Tibial nerve (tissue), 4 donors: Measurements from ENCODE around the gene FZD4. TPM values are rescaled to one million over a fixed set of nuclear protein-coding genes. Genes with fewer than 3 reads are reported as not detected.
"Not testable (repeated sequence)": the region's sequence is repeated elsewhere in the genome, so short reads cannot be mapped to it uniquely, and the experiment has no call there.

Experiments
- DNase-seq, 2 donors: peaks; one replicate each; pipeline ENCODE4 v3.0.0-alpha.2; 2019; ENCODE audit warnings: low spot score in 2 of 2
- H3K27ac ChIP-seq, 4 donors: fragments of 200-600 bp; sonication (generic) in 3 of 4; one replicate each; pipeline ENCODE4 v1.5.1; 2017 to 2019; ENCODE audit warnings: mild to moderate bottlenecking in 1 of 4
- H3K27me3 ChIP-seq, 2 donors: fragments of 200-600 bp; sonication (generic) in 1 of 2; one replicate each; pipeline versions ENCODE4 v1.5.1 to v1.6.0; 2017 to 2019
- H3K36me3 ChIP-seq, 3 donors: fragments of 200-600 bp; sonication (generic); one replicate each; pipeline ENCODE4 v1.5.1; 2018 to 2019
- H3K4me1 ChIP-seq, 4 donors: fragments of 200-600 bp; sonication (generic) in 3 of 4; one replicate each; pipeline ENCODE4 v1.5.1; 2017 to 2019
- H3K4me3 ChIP-seq, 4 donors: fragments of 200-600 bp; sonication (generic) in 3 of 4; one replicate each; pipeline ENCODE4 v1.5.1; 2017 to 2019; ENCODE audit warnings: mild to moderate bottlenecking in 1 of 4, moderate library complexity in 1 of 4
- H3K9me3 ChIP-seq, 4 donors: fragments of 200-600 bp; sonication (generic) in 3 of 4; one replicate each; pipeline ENCODE4 v1.5.1; 2017 to 2019
- CTCF ChIP-seq, 5 experiments: fragments of 200-600 bp in 3 of 5; fragments of 450-650 bp in 2 of 5; sonication (generic) in 3 of 5; IDR thresholded peaks; one replicate each; pipeline ENCODE4 v1.5.1; 2016 to 2019; ENCODE audit warnings: antibody characterized with exemption in 5 of 5, mild to moderate bottlenecking in 3 of 5, moderate library complexity in 2 of 5
- EP300 ChIP-seq, 2 donors: sonication (generic); formaldehyde crosslinking; IDR thresholded peaks; one replicate each; pipeline ENCODE4 v1.6.1; 2017; ENCODE audit warnings: antibody characterized with exemption in 2 of 2, mild to moderate bottlenecking in 1 of 2
- POLR2A ChIP-seq, 2 donors: fragments of 450-650 bp; IDR thresholded peaks; one replicate each; pipeline ENCODE4 v1.6.1; 2017; ENCODE audit warnings: antibody characterized with exemption in 2 of 2, mild to moderate bottlenecking in 2 of 2, moderate library complexity in 2 of 2
- WGBS, 2 donors: methylation state at CpG; one replicate each; pipeline ENCODE4 v1.1.5; 2018; 5-methylcytosine and 5-hydroxymethylcytosine counted together
- total RNA-seq, 4 donors: library from RNA; depleted of rRNA; stranded (reverse); fragments of >200 nt; gene quantifications; one replicate each; pipeline ENCODE4 v1.1.0, GENCODE V29; 2016

Gene FZD4
- total RNA-seq, 4 donors from 2014 or later: 66.8 to 106 (median 80.4) TPM

GRCh38 chr11:86969258-86969657 lies 14.1 kb upstream of the FZD4 start:
- DNase-seq: no peak
- Histone ChIP-seq H3K4me3 (no peak overlapping the region), H3K4me1 (no peaks in the 10 kb centered on the region), H3K27me3 (no peaks in the 10 kb centered on the region), H3K27ac (no peak overlapping the region), H3K9me3 (peaks cover 0 to 23% (median 6%) of the 10 kb centered on the region in 4 donors), H3K36me3 (peaks cover 0 to 5% (median 0%) of the 10 kb centered on the region in 3 donors)
- TF ChIP-seq CTCF (IDR thresholded peaks at IDR 0.05) (no peak), EP300 (IDR thresholded peaks at IDR 0.05) (no peak), POLR2A (IDR thresholded peaks at IDR 0.05) (no peak)
- WGBS, 2 donors: 91 to 97% methylated on average over 1 of the region's 1 CpG

DNA sequence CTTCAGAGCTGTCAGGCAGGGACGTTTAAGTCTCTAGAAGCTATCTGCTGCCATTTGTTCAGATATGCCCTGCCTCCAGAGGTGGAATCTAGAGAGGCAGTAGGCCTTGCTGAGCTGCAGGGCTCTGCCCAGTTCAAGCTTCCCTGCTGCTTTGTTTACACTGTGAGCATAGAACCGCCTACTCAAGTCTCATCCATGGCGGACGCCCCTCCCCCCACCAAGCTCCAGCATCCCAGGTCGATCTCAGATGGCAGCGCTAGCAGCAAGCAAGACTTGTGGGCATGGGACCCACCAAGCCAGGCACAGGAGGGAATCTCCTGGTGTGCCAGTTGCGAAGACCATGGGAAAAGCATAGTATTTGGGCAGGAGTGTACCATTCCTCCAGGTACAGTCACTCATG lies 12.4 kb upstream of the FZD4 start:
- 85 to 88% methylated on average over 7 of the region's 7 CpGs for WGBS, 2 donors
- H3K27me3 ChIP-seq: not testable (repeated sequence)

GRCh38 chr11:86957976-86958646 lies 2.9 kb upstream of the FZD4 start:
- DNase-seq: no peak
- Histone ChIP-seq H3K27ac (peak overlapping the region in 1 of 4 donors; percentile 48), H3K4me1 (peaks cover 0 to 22% (median 3%) of the 10 kb centered on the region in 4 donors), H3K27me3 (no peaks in the 10 kb centered on the region), H3K9me3 (no peaks in the 10 kb centered on the region), H3K36me3 (no peaks in the 10 kb centered on the region), H3K4me3 (no peak overlapping the region)
- WGBS, 2 donors: 66 to 71% methylated on average over 4 of the region's 4 CpGs
- TF ChIP-seq EP300 (IDR thresholded peaks at IDR 0.05) (no peak), CTCF (IDR thresholded peaks at IDR 0.05) (no peak), POLR2A (IDR thresholded peaks at IDR 0.05) (no peak)

More for the DNA sequence above, 12.4 kb upstream of the FZD4 start:
- not testable (repeated sequence) for DNase-seq, H3K27ac ChIP-seq, H3K36me3 ChIP-seq, H3K4me3 ChIP-seq, H3K4me1 ChIP-seq
- H3K9me3 ChIP-seq: peaks cover 0 to 14% (median 2%) of the 10 kb centered on the region in 4 donors

DNA sequence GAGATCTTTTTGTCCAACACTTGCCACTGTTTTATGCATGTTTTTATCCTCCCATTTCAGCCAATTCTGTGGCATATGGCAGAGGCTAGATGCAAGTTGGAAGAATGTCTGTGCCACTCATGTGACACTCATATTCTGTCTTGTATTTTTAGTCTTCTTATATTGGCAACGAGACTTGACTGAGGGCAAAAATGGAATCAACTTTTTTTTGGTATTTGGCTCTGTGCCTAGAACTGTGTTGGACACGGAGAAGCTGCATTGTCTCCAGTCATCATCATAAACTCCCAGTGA lies 1.7 kb upstream of the FZD4 start:
- Histone ChIP-seq H3K9me3 (no peaks in the 10 kb centered on the region), H3K4me3 (no peak overlapping the region), H3K27me3 (no peaks in the 10 kb centered on the region), H3K27ac (peak overlapping the region in 3 of 4 donors; percentile 40 to 92 (median 87)), H3K4me1 (peaks cover 0 to 32% (median 3%) of the 10 kb centered on the region in 4 donors), H3K36me3 (peaks cover 0 to 5% (median 0%) of the 10 kb centered on the region in 3 donors)
- DNase-seq: no peak
- TF ChIP-seq POLR2A (IDR thresholded peaks at IDR 0.05) (no peak), EP300 (IDR thresholded peaks at IDR 0.05) (no peak), CTCF (IDR thresholded peaks at IDR 0.05) (no peak)
- WGBS, 2 donors: 34 to 40% methylated on average over 2 of the region's 2 CpGs

- 0 to 1% methylated on average over 2 to 31 of the region's 32 CpGs for WGBS, 2 donors
- H3K36me3 ChIP-seq: peaks cover 0 to 20% (median 0%) of the 10 kb centered on the region in 3 donors
- H3K4me3 ChIP-seq: peak overlapping the region; percentile 72 to 95 (median 79)
- H3K27ac ChIP-seq: peak overlapping the region; percentile 82 to 92 (median 84)
- H3K9me3 ChIP-seq: no peaks in the 10 kb centered on the region
- peaks cover 0 to 48% (median 3%) of the 10 kb centered on the region in 4 donors for H3K4me1 ChIP-seq
- no peak for DNase-seq
- no peaks in the 10 kb centered on the region for H3K27me3 ChIP-seq
- TF ChIP-seq CTCF (IDR thresholded peaks at IDR 0.05) (peak in 3 of 5 experiments; percentile 31 to 59 (median 36)), EP300 (IDR thresholded peaks at IDR 0.05) (no peak), POLR2A (IDR thresholded peaks at IDR 0.05) (peak in 1 of 2 donors; percentile 83)
These were observed 159 bp downstream of the FZD4 start for GRCh38 chr11:86955111-86955360.
